Inferior parietal cortex (tissue), 1 donor: ENCODE measurements around the gene CAST.
A peak's percentile ranks its signal among the peaks of the same experiment; 100 is the strongest.
"Not testable (repeated sequence)": the region's sequence is repeated elsewhere in the genome, so short reads cannot be mapped to it uniquely, and the experiment has no call there.

Experiments used
- DNase-seq: peaks from one replicate; pipeline ENCODE4 v3.0.0-alpha.2; 2016; ENCODE audit errors: extremely low spot score

Gene CAST

DNA sequence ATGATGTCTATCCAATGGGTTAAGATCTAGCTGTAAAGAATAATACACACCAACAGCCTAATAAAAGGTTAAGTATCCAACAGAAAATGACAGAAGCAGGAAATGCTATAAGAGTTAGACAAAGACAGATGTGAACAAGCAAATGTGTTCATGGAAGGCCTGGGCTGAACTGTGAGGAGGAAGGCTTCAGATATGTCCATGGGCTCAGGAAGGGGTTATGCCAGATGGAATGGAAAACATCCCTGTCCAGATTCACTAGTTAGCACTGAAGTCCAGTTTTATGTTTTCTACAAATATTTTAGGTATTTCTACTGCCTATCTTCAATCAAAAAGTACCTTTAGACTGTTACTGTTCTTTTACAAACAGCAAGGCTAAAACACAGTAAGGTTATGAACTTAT is 118.5 kb downstream of the CAST start:
- no peak for DNase-seq

GRCh38 chr5:96781031-96781971 is 119.1 kb downstream of the CAST start:
- DNase-seq = no peak

DNA sequence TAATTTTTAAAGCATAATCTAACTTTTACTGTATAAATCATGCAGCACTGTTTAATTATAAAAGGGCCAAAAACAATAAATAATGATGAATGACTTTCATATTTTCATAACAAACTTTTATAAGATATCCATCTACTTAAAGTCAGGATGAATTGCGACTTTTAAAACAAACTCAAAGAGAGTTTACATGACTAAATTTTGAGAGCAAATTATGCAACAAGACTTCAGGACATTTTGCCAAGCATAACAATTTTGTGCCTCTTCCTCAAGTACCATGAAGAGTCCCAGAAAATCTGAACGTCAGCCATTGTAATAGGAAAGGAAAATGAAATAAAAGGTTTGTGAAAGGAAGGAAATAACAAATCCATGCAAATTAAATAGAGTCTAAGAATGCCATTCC is 121.2 kb downstream of the CAST start:
- DNase-seq = no peak

- no peak for DNase-seq
Observed at GRCh38 chr5:96785326-96786109, 123.3 kb downstream of the CAST start.

GRCh38 chr5:96788112-96788749 is 126.1 kb downstream of the CAST start:
- DNase-seq = no peak

GRCh38 chr5:96789794-96790330 is 127.7 kb downstream of the CAST start:
- no peak for DNase-seq

DNA sequence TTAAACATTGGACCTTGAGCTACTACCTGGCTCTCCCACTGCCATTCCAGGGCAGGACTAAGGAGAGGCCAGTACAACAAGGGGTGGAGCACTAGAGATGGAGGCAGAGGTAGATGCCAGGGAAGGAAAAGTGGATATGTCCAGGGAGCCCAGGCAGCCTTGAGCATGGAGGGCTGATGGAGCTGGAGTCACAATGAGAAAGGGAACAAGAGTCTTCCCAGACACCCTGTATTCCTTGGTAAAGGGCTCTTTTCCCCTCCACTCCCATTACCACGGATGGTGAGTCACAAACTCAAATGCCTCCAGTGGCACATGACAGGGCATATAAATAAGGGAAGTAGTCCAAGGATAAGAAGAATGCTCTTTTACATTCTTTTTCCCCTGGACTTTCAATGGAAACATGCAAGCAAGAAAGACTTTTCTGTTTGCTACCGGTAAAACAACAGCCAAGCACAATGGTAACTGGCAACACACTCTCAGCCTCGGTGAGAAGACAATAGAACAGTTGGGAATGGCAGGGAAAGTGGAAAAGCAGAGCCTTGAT is 128.9 kb downstream of the CAST start:
- DNase-seq = no peak

- DNase-seq = no peak
Observed at GRCh38 chr5:96794757-96795156, 132.6 kb downstream of the CAST start.

GRCh38 chr5:96795626-96796025 is 133.4 kb downstream of the CAST start:
- DNase-seq = no peak

DNA sequence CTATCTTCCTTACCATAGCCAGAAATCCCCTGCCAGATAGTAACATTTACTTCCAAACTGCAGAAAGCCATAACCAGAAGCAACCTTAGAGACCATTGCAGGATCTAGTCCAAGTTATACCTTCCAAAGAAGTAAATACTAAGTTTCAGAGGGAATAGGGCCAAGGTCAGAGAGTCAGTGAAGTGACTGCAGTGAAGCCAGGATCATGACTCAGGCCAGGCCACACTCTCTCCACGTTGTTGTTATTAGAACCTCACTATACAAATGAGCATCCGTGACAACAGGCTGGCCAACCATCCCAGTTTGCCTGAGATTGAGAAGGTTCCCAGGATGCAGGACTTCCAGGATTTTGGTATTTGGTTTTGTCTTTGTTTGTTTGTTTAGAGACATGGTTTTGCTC is 134.3 kb downstream of the CAST start:
- no peak for DNase-seq

DNA sequence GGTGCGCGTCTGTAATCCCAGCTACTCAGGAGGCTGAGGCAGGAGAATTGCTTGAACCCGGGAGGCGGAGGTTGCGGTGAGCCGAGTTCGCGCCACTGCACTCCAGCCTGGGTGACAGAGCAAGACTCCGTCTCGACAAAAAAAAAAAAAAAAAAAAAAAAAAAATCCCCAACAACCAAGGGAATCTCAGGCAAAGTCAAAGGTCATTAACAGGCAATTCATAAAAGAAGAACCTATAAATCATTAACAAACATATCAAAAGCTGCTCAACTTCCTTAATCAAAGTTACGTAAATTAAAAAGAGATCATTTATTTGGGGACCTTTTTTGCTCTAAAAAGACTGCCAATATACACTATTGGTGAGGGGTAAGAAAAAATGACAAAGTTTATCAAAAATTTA is 139.5 kb downstream of the CAST start:
- not testable (repeated sequence) for DNase-seq

GRCh38 chr5:96807075-96807654 is 145.0 kb downstream of the CAST start:
- peak; percentile 70 for DNase-seq

DNA sequence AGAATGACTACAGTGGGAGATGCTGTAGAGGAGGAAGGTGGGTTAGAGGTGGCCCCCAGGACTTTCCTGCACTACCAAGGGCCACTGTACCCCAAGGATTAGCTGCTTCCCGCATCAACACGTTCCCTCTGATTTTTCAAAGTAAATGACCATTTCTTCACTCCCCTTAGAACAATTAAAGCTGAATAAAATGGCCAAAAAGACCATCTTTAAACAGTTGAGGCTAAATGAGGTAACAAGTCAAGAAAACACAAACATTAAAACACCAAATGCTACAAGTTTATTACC is 146.3 kb downstream of the CAST start:
- DNase-seq = no peak

DNA sequence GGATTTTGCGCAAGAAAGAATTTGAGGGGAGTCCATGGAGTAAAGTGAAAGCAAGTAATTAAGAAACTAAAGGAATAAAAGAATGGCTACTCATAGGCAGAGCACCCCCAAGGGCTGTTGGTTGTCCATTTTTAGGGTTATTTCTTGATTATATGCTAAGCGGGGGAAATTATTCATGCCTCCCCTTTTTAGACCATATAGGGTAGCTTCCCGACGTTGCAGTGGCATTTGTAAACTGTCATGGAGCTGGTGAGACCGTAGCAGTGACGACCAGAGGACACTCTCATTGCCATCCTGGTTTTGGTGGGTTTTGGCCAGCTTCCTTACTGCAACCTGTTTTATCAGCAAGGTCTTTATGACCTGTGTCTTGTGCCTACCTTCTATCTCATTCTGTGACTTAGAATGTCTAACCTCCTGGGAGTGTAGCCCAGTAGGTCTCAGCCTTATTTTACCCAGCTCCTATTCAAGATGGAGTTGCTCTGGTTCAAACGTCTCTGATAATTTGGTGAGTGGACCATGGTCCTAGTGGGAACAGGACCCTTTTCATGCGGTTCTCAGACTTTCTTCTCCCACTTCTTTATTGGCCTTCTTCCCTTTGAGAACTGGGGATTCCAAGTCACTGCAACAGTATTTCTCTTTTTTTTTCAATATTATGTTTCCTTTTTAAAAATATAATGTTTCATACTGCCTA is 146.8 kb downstream of the CAST start:
- DNase-seq = no peak

- no peak for DNase-seq
Observed at GRCh38 chr5:96809921-96810320, 147.7 kb downstream of the CAST start.

DNA sequence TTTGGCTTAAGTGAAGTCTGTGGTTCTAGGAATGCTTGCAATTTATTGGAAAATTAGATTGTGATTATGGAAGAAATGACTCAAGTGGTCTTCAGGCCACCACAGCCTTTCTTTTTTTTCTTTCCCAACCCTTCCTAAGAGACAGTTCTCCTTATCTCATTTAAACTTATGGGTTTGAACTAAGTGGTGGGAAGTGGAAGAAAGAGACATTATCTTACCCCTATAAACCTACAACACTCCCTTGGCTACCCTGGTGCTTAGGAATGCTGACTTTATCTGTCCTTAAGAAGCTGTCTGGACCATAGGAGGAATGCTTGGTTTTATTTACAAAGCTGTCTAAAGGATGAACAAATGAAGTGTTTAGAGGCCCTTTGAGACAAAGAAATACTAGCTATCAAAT is 150.7 kb downstream of the CAST start:
- DNase-seq = no peak

GRCh38 chr5:96814041-96814440 is 151.9 kb downstream of the CAST start:
- no peak for DNase-seq

GRCh38 chr5:96816411-96816939 is 154.3 kb downstream of the CAST start:
- DNase-seq = no peak

DNA sequence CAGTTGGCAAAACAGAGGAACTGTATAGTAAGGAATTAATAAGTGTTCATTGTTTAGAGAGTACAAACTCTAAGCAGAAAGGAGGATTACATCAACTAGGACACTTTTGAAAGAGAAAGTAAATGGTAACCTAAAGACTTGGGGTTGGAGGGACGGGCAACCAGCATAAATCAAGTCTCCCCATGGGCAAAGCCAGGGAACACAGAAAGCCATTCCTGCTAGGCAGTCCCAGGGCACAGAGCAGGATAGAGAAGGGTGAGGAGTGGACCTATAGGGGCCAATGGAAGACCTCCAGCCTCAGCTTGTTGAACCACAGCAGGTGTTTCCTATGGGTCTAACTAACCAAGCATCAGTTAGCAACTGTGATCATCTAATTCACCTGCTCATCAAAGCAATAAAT is 154.8 kb downstream of the CAST start:
- no peak for DNase-seq

- no peak for DNase-seq
Observed at GRCh38 chr5:96817506-96817905, 155.3 kb downstream of the CAST start.
